ENCODE measurements around the gene DAPK1. TPM values are rescaled to one million over a fixed set of nuclear protein-coding genes. Genes with fewer than 3 reads are reported as not detected.

The DAPK1 gene
- total RNA-seq, 2 donors from 2014 or later: 39.1 to 40.6 TPM

GRCh38 chr9:87643778-87644570 is 146.3 kb downstream of the DAPK1 start:
- Histone ChIP-seq H3K4me3 (no peak overlapping the region), H3K27ac (no peak overlapping the region), H3K36me3 (no peaks in the 10 kb centered on the region), H3K4me1 (ENCODE audit: control insufficient read depth in 1 of 2, low read depth in 2 of 2) (peaks cover 0 to 10% of the 10 kb centered on the region in 2 donors), H3K27me3 (replicated peaks; ENCODE audit: insufficient read depth) (no peaks in the 10 kb centered on the region), H3K9me3 (no peaks in the 10 kb centered on the region)
- TF ChIP-seq CTCF (IDR thresholded peaks at IDR 0.05): no peak
- no peak for ATAC-seq (ENCODE audit: insufficient number of reproducible peaks, low FRiP score, low read depth)
- no peak for DNase-seq (ENCODE audit: low spot score)

- no peak overlapping the region for H3K4me3 ChIP-seq
- no peaks in the 10 kb centered on the region for H3K9me3 ChIP-seq
- H3K27me3 ChIP-seq (replicated peaks; ENCODE audit: insufficient read depth): no peaks in the 10 kb centered on the region
- DNase-seq (ENCODE audit: low spot score) (no peak), ATAC-seq (ENCODE audit: insufficient number of reproducible peaks, low FRiP score, low read depth) (no peak)
- peaks cover 0 to 10% of the 10 kb centered on the region in 2 donors for H3K4me1 ChIP-seq (ENCODE audit: control insufficient read depth in 1 of 2, low read depth in 2 of 2)
- no peaks in the 10 kb centered on the region for H3K36me3 ChIP-seq
- H3K27ac ChIP-seq: no peak overlapping the region
- TF ChIP-seq CTCF (IDR thresholded peaks at IDR 0.05): no peak
Observed at GRCh38 chr9:87644659-87645058, 147.0 kb downstream of the DAPK1 start.

GRCh38 chr9:87646546-87646945 is 148.9 kb downstream of the DAPK1 start:
- Histone ChIP-seq H3K27me3 (replicated peaks; ENCODE audit: insufficient read depth) (no peaks in the 10 kb centered on the region), H3K4me3 (no peak overlapping the region), H3K36me3 (no peaks in the 10 kb centered on the region), H3K4me1 (ENCODE audit: control insufficient read depth in 1 of 2, low read depth in 2 of 2) (no peaks in the 10 kb centered on the region), H3K9me3 (no peaks in the 10 kb centered on the region), H3K27ac (no peak overlapping the region)
- DNase-seq (ENCODE audit: low spot score) (no peak), ATAC-seq (ENCODE audit: insufficient number of reproducible peaks, low FRiP score, low read depth) (no peak)
- no peak for TF ChIP-seq CTCF (IDR thresholded peaks at IDR 0.05)

GRCh38 chr9:87647114-87647513 is 149.4 kb downstream of the DAPK1 start:
- no peaks in the 10 kb centered on the region for H3K27me3 ChIP-seq (replicated peaks; ENCODE audit: insufficient read depth)
- no peaks in the 10 kb centered on the region for H3K36me3 ChIP-seq
- ATAC-seq (ENCODE audit: insufficient number of reproducible peaks, low FRiP score, low read depth) (no peak), DNase-seq (ENCODE audit: low spot score) (no peak)
- no peak for TF ChIP-seq CTCF (IDR thresholded peaks at IDR 0.05)
- H3K27ac ChIP-seq: no peak overlapping the region
- H3K4me3 ChIP-seq: no peak overlapping the region
- H3K9me3 ChIP-seq: no peaks in the 10 kb centered on the region
- no peaks in the 10 kb centered on the region for H3K4me1 ChIP-seq (ENCODE audit: control insufficient read depth in 1 of 2, low read depth in 2 of 2)

- Histone ChIP-seq H3K36me3 (no peaks in the 10 kb centered on the region), H3K27me3 (replicated peaks; ENCODE audit: insufficient read depth) (no peaks in the 10 kb centered on the region), H3K27ac (no peak overlapping the region), H3K9me3 (no peaks in the 10 kb centered on the region), H3K4me3 (no peak overlapping the region), H3K4me1 (ENCODE audit: control insufficient read depth in 1 of 2, low read depth in 2 of 2) (no peaks in the 10 kb centered on the region)
- no peak for DNase-seq (ENCODE audit: low spot score)
- no peak for ATAC-seq (ENCODE audit: insufficient number of reproducible peaks, low FRiP score, low read depth)
- TF ChIP-seq CTCF (IDR thresholded peaks at IDR 0.05): no peak
Observed at GRCh38 chr9:87648606-87649005, 150.9 kb downstream of the DAPK1 start.
